WTC11 (cell line): Measurements from ENCODE around the gene HAPLN1. TPM values are rescaled to one million over a fixed set of nuclear protein-coding genes. Genes with fewer than 3 reads are reported as not detected.

Source experiments
- AFF4 ChIP-seq: sonication (generic); formaldehyde crosslinking; IDR thresholded peaks from 2 replicates; pipeline ENCODE4 v1.8.1; 2023; ENCODE audit warnings: mild to moderate bottlenecking, missing genetic modification reagents, borderline replicate concordance
- ATF3 ChIP-seq: sonication (generic); formaldehyde crosslinking; conservative IDR thresholded peaks from 2 replicates; pipeline ENCODE4 v1.8.1; 2022; ENCODE audit warnings: mild to moderate bottlenecking, missing genetic modification reagents
- CBFB ChIP-seq: sonication (generic); formaldehyde crosslinking; IDR thresholded peaks from 2 replicates; pipeline ENCODE4 v1.8.1; 2022; ENCODE audit warnings: mild to moderate bottlenecking, low read depth, missing genetic modification reagents
- EMX1 ChIP-seq: fragments of 250-450 bp; sonication (Bioruptor Pico); IDR thresholded peaks from 2 replicates; pipeline ENCODE4 v1.8.0; 2021; ENCODE audit warnings: mild to moderate bottlenecking
- ESRRA ChIP-seq: sonication (generic); formaldehyde crosslinking; IDR thresholded peaks from 2 replicates; pipeline ENCODE4 v1.8.1; 2022; ENCODE audit warnings: mild to moderate bottlenecking, missing genetic modification reagents, borderline replicate concordance
- MYBL2 ChIP-seq: sonication (generic); formaldehyde crosslinking; IDR thresholded peaks from 2 replicates; pipeline ENCODE4 v1.8.1; 2023; ENCODE audit warnings: mild to moderate bottlenecking, moderate library complexity, missing genetic modification reagents
- PRRX2 ChIP-seq: fragments of 250-450 bp; sonication (Bioruptor Pico); IDR thresholded peaks from 2 replicates; pipeline ENCODE4 v1.8.0; 2021; ENCODE audit warnings: mild to moderate bottlenecking
- SMAD3 ChIP-seq: sonication (generic); formaldehyde crosslinking; IDR thresholded peaks from 2 replicates; pipeline ENCODE4 v1.8.0; 2022; ENCODE audit warnings: missing genetic modification reagents, mild to moderate bottlenecking, borderline replicate concordance
- TEAD4 ChIP-seq: sonication (generic); formaldehyde crosslinking; IDR thresholded peaks from 2 replicates; pipeline ENCODE4 v1.8.0; 2022; ENCODE audit warnings: mild to moderate bottlenecking, missing genetic modification reagents
- ZNF281 ChIP-seq: sonication (generic); formaldehyde crosslinking; IDR thresholded peaks from 2 replicates; pipeline ENCODE4 v1.8.0; 2023; ENCODE audit warnings: mild to moderate bottlenecking, missing genetic modification reagents
- total RNA-seq: library from RNA; stranded (reverse); gene quantifications from 3 replicates; pipeline ENCODE4 v1.2.3, GENCODE V29; 2021
- TF ChIP-seq, protein P1 (sequence below): fragments of 250-450 bp; sonication (Bioruptor Pico); IDR thresholded peaks from 2 replicates; pipeline ENCODE4 v1.9.0; 2021; ENCODE audit warnings: mild to moderate bottlenecking
- TF ChIP-seq, protein P2 (sequence below): sonication (generic); formaldehyde crosslinking; IDR thresholded peaks from 2 replicates; pipeline ENCODE4 v1.8.1; 2023; ENCODE audit warnings: mild to moderate bottlenecking, missing genetic modification reagents, moderate library complexity
- TF ChIP-seq, protein P3 (sequence below): sonication (generic); formaldehyde crosslinking; IDR thresholded peaks from 2 replicates; pipeline ENCODE4 v1.8.0; 2023; ENCODE audit warnings: missing genetic modification reagents, mild to moderate bottlenecking, borderline replicate concordance

The HAPLN1 gene
- total RNA-seq, 1 experiment from 2014 or later, result 9.4 TPM

DNA sequence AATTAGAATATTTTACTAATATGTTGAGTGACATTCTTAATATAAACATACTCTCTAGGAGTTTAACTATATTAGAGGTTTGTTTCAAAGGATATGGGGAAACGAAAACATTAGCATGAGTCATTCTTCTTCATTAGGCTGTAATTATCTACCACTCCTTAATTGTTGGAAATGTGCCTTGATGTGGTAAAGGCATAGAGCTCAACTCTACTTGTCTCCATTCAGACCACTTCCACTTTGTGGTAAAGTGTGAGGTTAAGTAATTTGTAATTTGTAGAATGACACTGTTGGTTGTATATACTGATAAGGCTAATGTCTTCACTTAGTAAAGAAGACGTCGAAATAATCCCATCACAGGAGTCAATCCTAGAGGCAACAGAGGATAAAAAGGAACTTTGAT is 58.1 kb downstream of the HAPLN1 start (continued):
- TF ChIP-seq ZNF281 (CRISPR knock-in tag) (no peak), ATF3 (no peak), AFF4 (no peak), MYBL2 (CRISPR knock-in tag) (no peak), TEAD4 (CRISPR knock-in tag) (no peak), ESRRA (CRISPR knock-in tag) (no peak), CBFB (CRISPR knock-in tag) (no peak), PRRX2 (CRISPR knock-in tag) (no peak), EMX1 (no peak), SMAD3 (CRISPR knock-in tag) (no peak)
- TF ChIP-seq, protein P1, sequence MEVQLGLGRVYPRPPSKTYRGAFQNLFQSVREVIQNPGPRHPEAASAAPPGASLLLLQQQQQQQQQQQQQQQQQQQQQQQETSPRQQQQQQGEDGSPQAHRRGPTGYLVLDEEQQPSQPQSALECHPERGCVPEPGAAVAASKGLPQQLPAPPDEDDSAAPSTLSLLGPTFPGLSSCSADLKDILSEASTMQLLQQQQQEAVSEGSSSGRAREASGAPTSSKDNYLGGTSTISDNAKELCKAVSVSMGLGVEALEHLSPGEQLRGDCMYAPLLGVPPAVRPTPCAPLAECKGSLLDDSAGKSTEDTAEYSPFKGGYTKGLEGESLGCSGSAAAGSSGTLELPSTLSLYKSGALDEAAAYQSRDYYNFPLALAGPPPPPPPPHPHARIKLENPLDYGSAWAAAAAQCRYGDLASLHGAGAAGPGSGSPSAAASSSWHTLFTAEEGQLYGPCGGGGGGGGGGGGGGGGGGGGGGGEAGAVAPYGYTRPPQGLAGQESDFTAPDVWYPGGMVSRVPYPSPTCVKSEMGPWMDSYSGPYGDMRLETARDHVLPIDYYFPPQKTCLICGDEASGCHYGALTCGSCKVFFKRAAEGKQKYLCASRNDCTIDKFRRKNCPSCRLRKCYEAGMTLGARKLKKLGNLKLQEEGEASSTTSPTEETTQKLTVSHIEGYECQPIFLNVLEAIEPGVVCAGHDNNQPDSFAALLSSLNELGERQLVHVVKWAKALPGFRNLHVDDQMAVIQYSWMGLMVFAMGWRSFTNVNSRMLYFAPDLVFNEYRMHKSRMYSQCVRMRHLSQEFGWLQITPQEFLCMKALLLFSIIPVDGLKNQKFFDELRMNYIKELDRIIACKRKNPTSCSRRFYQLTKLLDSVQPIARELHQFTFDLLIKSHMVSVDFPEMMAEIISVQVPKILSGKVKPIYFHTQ (CRISPR knock-in tag), result no peak
- TF ChIP-seq, protein P2, sequence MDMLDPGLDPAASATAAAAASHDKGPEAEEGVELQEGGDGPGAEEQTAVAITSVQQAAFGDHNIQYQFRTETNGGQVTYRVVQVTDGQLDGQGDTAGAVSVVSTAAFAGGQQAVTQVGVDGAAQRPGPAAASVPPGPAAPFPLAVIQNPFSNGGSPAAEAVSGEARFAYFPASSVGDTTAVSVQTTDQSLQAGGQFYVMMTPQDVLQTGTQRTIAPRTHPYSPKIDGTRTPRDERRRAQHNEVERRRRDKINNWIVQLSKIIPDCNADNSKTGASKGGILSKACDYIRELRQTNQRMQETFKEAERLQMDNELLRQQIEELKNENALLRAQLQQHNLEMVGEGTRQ, result no peak
- TF ChIP-seq, protein P3, sequence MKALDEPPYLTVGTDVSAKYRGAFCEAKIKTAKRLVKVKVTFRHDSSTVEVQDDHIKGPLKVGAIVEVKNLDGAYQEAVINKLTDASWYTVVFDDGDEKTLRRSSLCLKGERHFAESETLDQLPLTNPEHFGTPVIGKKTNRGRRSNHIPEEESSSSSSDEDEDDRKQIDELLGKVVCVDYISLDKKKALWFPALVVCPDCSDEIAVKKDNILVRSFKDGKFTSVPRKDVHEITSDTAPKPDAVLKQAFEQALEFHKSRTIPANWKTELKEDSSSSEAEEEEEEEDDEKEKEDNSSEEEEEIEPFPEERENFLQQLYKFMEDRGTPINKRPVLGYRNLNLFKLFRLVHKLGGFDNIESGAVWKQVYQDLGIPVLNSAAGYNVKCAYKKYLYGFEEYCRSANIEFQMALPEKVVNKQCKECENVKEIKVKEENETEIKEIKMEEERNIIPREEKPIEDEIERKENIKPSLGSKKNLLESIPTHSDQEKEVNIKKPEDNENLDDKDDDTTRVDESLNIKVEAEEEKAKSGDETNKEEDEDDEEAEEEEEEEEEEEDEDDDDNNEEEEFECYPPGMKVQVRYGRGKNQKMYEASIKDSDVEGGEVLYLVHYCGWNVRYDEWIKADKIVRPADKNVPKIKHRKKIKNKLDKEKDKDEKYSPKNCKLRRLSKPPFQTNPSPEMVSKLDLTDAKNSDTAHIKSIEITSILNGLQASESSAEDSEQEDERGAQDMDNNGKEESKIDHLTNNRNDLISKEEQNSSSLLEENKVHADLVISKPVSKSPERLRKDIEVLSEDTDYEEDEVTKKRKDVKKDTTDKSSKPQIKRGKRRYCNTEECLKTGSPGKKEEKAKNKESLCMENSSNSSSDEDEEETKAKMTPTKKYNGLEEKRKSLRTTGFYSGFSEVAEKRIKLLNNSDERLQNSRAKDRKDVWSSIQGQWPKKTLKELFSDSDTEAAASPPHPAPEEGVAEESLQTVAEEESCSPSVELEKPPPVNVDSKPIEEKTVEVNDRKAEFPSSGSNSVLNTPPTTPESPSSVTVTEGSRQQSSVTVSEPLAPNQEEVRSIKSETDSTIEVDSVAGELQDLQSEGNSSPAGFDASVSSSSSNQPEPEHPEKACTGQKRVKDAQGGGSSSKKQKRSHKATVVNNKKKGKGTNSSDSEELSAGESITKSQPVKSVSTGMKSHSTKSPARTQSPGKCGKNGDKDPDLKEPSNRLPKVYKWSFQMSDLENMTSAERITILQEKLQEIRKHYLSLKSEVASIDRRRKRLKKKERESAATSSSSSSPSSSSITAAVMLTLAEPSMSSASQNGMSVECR (CRISPR knock-in tag), result no peak
